Keratinocyte (primary cell): ENCODE measurements around the gene NGFR. TPM values are rescaled to one million over a fixed set of nuclear protein-coding genes. Genes with fewer than 3 reads are reported as not detected.

ENCODE experiments used
- DNase-seq: peaks from one replicate; pipeline ENCODE4 v3.0.0-alpha.2; 2011; ENCODE audit warnings: low read depth, missing footprints, low spot score
- FAIRE-seq: peaks from 2 replicates; lab custom pipeline; 2011; peaks lifted over from hg19 to GRCh38; lab: Jason Lieb, UNC
- H2AFZ ChIP-seq: 2 replicates; pipeline ENCODE4 v1.6.0; 2012; ENCODE audit warnings: low read length, control low read depth, inconsistent platforms; ENCODE audit not compliant: control insufficient read depth
- H3K27ac ChIP-seq: 2 replicates; pipeline ENCODE4 v1.5.1; 2011; ENCODE audit warnings: low read length; ENCODE audit not compliant: control insufficient read depth, insufficient read depth
- H3K27me3 ChIP-seq: 3 replicates; pipeline ENCODE4 v1.6.0; 2011; ENCODE audit warnings: low read length; ENCODE audit not compliant: control insufficient read depth, insufficient read depth; ENCODE audit errors: extremely low read depth
- H3K36me3 ChIP-seq, 2 experiments: 2 replicates in 1 of 2; 3 replicates in 1 of 2; pipeline ENCODE4 v1.5.1; 2011; ENCODE audit warnings: low read length in 2 of 2, mild to moderate bottlenecking in 1 of 2; ENCODE audit not compliant: control insufficient read depth in 2 of 2, insufficient read depth in 2 of 2; ENCODE audit errors: extremely low read depth in 1 of 2
- H3K4me1 ChIP-seq: 3 replicates; pipeline ENCODE4 v1.5.1; 2011; ENCODE audit warnings: low read length; ENCODE audit not compliant: control insufficient read depth, insufficient read depth; ENCODE audit errors: extremely low read depth
- H3K4me2 ChIP-seq: 3 replicates; pipeline ENCODE4 v1.6.0; 2011; ENCODE audit warnings: low read depth, low read length; ENCODE audit not compliant: control insufficient read depth, insufficient read depth; ENCODE audit errors: extremely low read depth
- H3K4me3 ChIP-seq, 3 experiments: fragments of 200-600 bp in 1 of 3; sonication (generic) in 1 of 3; 2 replicates in 2 of 3; 3 replicates in 1 of 3; pipeline ENCODE4 v1.5.1; 2011 to 2016; ENCODE audit warnings: low read length in 3 of 3, mild to moderate bottlenecking in 3 of 3, control low read depth in 2 of 3, inconsistent platforms in 1 of 3, low read depth in 1 of 3, mixed read lengths in 1 of 3, mixed run types in 1 of 3, moderate library complexity in 1 of 3; ENCODE audit not compliant: control insufficient read depth in 2 of 3, insufficient read depth in 2 of 3; ENCODE audit errors: extremely low read depth in 1 of 3
- H3K79me2 ChIP-seq: 2 replicates; pipeline ENCODE4 v1.6.0; 2012; ENCODE audit warnings: low read length; ENCODE audit not compliant: control insufficient read depth, insufficient read depth
- H3K9ac ChIP-seq: 3 replicates; pipeline ENCODE4 v1.6.0; 2011; ENCODE audit warnings: low read length; ENCODE audit not compliant: control insufficient read depth, insufficient read depth; ENCODE audit errors: extremely low read depth
- H3K9me1 ChIP-seq: 3 replicates; pipeline ENCODE4 v1.6.0; 2011; ENCODE audit warnings: low read length; ENCODE audit not compliant: control insufficient read depth, insufficient read depth; ENCODE audit errors: extremely low read depth
- H3K9me3 ChIP-seq: 2 replicates; pipeline ENCODE4 v1.5.1; 2012; ENCODE audit warnings: low read depth, low read length; ENCODE audit not compliant: control insufficient read depth
- H4K20me1 ChIP-seq: 3 replicates; pipeline ENCODE4 v1.6.0; 2011; ENCODE audit warnings: low read length; ENCODE audit not compliant: control insufficient read depth, insufficient read depth; ENCODE audit errors: extremely low read depth
- EZH2 ChIP-seq: IDR thresholded peaks from one replicate; pipeline ENCODE4 v1.6.1; 2012; ENCODE audit warnings: inconsistent platforms, mild to moderate bottlenecking, low read length, moderate library complexity
- dilution Hi-C: fragments of 300-500 bp; cut with MboI; formaldehyde crosslinking; loops from one replicate; pipeline ENCODE4 v1.7.0; 2020; ENCODE audit warnings: low sequenced_read_pairs; ENCODE audit not compliant: extremely low pct_ligation_motif_present
- polyA plus RNA-seq, 5 experiments: library from polyadenylated mRNA; depleted of rRNA in 3 of 5; stranded (reverse) in 3 of 5; stranded (forward) in 1 of 5; unstranded in 1 of 5; fragments of >200 nt; gene quantifications; 1 replicate in 1 of 5; 2 replicates in 3 of 5; 3 replicates in 1 of 5; pipeline versions ENCODE4 v1.2.1 to v1.2.3, GENCODE V29; 2011 to 2012; ENCODE audit warnings: missing spikeins in 2 of 5, low read depth in 1 of 5, low replicate concordance in 1 of 5
- TF ChIP-seq, protein P1 (sequence below), 3 experiments: IDR thresholded peaks in 1 of 3; conservative IDR thresholded peaks in 1 of 3; optimal IDR thresholded peaks in 1 of 3; 2 replicates in 2 of 3; 3 replicates in 1 of 3; pipeline versions ENCODE3 to v1.5.1; 2011; ENCODE audit warnings: low read length in 3 of 3, mild to moderate bottlenecking in 3 of 3, moderate library complexity in 2 of 3, control low read depth in 1 of 3, inconsistent platforms in 1 of 3; ENCODE audit not compliant: insufficient read depth in 2 of 3; ENCODE audit errors: extremely low read depth in 1 of 3

The NGFR gene
- polyA plus RNA-seq, 1 donor (not counting 4 experiments of a cell fraction or from before 2014, with no cell fraction given), result 1.7 TPM

- Histone ChIP-seq H3K27me3 (no peaks in the 10 kb centered on the region), H3K79me2 (no peaks in the 10 kb centered on the region), H3K9me3 (no peaks in the 10 kb centered on the region), H3K9me1 (no peaks in the 10 kb centered on the region), H4K20me1 (no peaks in the 10 kb centered on the region), H3K9ac (no peak overlapping the region), H3K36me3 (no peaks in the 10 kb centered on the region), H3K27ac (no peak overlapping the region), H2AFZ (no peak overlapping the region), H3K4me1 (peaks cover 43% of the 10 kb centered on the region), H3K4me3 (no peak overlapping the region), H3K4me2 (no peak overlapping the region)
- DNase-seq (no peak), FAIRE-seq (no peak)
- TF ChIP-seq EZH2, result no peak
- TF ChIP-seq, protein P1, sequence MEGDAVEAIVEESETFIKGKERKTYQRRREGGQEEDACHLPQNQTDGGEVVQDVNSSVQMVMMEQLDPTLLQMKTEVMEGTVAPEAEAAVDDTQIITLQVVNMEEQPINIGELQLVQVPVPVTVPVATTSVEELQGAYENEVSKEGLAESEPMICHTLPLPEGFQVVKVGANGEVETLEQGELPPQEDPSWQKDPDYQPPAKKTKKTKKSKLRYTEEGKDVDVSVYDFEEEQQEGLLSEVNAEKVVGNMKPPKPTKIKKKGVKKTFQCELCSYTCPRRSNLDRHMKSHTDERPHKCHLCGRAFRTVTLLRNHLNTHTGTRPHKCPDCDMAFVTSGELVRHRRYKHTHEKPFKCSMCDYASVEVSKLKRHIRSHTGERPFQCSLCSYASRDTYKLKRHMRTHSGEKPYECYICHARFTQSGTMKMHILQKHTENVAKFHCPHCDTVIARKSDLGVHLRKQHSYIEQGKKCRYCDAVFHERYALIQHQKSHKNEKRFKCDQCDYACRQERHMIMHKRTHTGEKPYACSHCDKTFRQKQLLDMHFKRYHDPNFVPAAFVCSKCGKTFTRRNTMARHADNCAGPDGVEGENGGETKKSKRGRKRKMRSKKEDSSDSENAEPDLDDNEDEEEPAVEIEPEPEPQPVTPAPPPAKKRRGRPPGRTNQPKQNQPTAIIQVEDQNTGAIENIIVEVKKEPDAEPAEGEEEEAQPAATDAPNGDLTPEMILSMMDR (optimal IDR thresholded peaks at IDR 0.05 in 1 of 3, IDR thresholded peaks at IDR 0.05 in 1 of 3, conservative IDR thresholded peaks at IDR 0.05 in 1 of 3; ENCODE audit: extremely low read depth in 1 of 3, insufficient read depth in 2 of 3, low read length in 3 of 3), result no peak
- dilution Hi-C loops, result no loop called here
Observed at GRCh38 chr17:49512296-49513043, 17.4 kb downstream of the NGFR start.

DNA sequence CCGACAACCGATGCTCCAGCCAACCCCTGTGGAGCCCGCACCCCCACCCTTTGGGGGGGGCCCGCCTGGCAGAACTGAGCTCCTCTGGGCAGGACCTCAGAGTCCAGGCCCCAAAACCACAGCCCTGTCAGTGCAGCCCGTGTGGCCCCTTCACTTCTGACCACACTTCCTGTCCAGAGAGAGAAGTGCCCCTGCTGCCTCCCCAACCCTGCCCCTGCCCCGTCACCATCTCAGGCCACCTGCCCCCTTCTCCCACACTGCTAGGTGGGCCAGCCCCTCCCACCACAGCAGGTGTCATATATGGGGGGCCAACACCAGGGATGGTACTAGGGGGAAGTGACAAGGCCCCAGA lies 17.9 kb downstream of the NGFR start:
- no peaks in the 10 kb centered on the region for H3K9me1 ChIP-seq
- peaks cover 38% of the 10 kb centered on the region for H3K4me1 ChIP-seq
- dilution Hi-C loops, result no loop called here
- H3K79me2 ChIP-seq, result no peaks in the 10 kb centered on the region
- no peaks in the 10 kb centered on the region for H3K9me3 ChIP-seq
- DNase-seq, result no peak
- FAIRE-seq, result no peak
- no peak overlapping the region for H2AFZ ChIP-seq
- no peaks in the 10 kb centered on the region for H3K27me3 ChIP-seq
- H3K4me3 ChIP-seq, result no peak overlapping the region
- no peaks in the 10 kb centered on the region for H3K36me3 ChIP-seq
- no peak overlapping the region for H3K9ac ChIP-seq
- TF ChIP-seq, protein P1 (optimal IDR thresholded peaks at IDR 0.05 in 1 of 3, IDR thresholded peaks at IDR 0.05 in 1 of 3, conservative IDR thresholded peaks at IDR 0.05 in 1 of 3; ENCODE audit: extremely low read depth in 1 of 3, insufficient read depth in 2 of 3, low read length in 3 of 3), result no peak
- H3K27ac ChIP-seq, result no peak overlapping the region
- H4K20me1 ChIP-seq, result no peaks in the 10 kb centered on the region
- no peak overlapping the region for H3K4me2 ChIP-seq
